ENCODE data around the gene MIPEP. TPM values are rescaled to one million over a fixed set of nuclear protein-coding genes. Genes with fewer than 3 reads are reported as not detected.
"Not testable (repeated sequence)": the region's sequence is repeated elsewhere in the genome, so short reads cannot be mapped to it uniquely, and the experiment has no call there.

Gene MIPEP
- total RNA-seq, 1 donor from 2014 or later, result 12.0 TPM

GRCh38 chr13:23751195-23751594 lies 138.0 kb downstream of the MIPEP start:
- ATAC-seq (no peak), DNase-seq (ENCODE audit: low spot score) (no peak)

GRCh38 chr13:23750383-23751121 lies 138.6 kb downstream of the MIPEP start:
- ATAC-seq (no peak), DNase-seq (ENCODE audit: low spot score) (no peak)

GRCh38 chr13:23749288-23749873 lies 139.8 kb downstream of the MIPEP start:
- DNase-seq (ENCODE audit: low spot score) (no peak), ATAC-seq (no peak)

- no peak for ATAC-seq
- DNase-seq (ENCODE audit: low spot score), result no peak
Measured at GRCh38 chr13:23748109-23748990, 140.8 kb downstream of the MIPEP start.

- DNase-seq (ENCODE audit: low spot score); ATAC-seq: not testable (repeated sequence)
Measured at GRCh38 chr13:23746141-23746540, 143.1 kb downstream of the MIPEP start.

GRCh38 chr13:23744315-23744714 lies 144.9 kb downstream of the MIPEP start:
- no peak for DNase-seq (ENCODE audit: low spot score)
- no peak for ATAC-seq

- no peak for DNase-seq (ENCODE audit: low spot score)
- ATAC-seq, result no peak
Measured at GRCh38 chr13:23743278-23744076, 145.7 kb downstream of the MIPEP start.

GRCh38 chr13:23741879-23742510 lies 147.2 kb downstream of the MIPEP start:
- DNase-seq (ENCODE audit: low spot score) (no peak), ATAC-seq (no peak)

- DNase-seq (ENCODE audit: low spot score) (no peak), ATAC-seq (no peak)
Measured at GRCh38 chr13:23740002-23740401, 149.2 kb downstream of the MIPEP start.

- no peak for DNase-seq (ENCODE audit: low spot score)
- no peak for ATAC-seq
Measured at GRCh38 chr13:23739596-23739995, 149.6 kb downstream of the MIPEP start.

- DNase-seq (ENCODE audit: low spot score), result no peak
Measured at GRCh38 chr13:23736541-23736940, 152.7 kb downstream of the MIPEP start.

GRCh38 chr13:23735329-23735728 lies 153.9 kb downstream of the MIPEP start:
- no peak for DNase-seq (ENCODE audit: low spot score)
- ATAC-seq, result no peak

More at GRCh38 chr13:23736541-23736940, 152.7 kb downstream of the MIPEP start:
- no peak for ATAC-seq

GRCh38 chr13:23731709-23732108 lies 157.5 kb downstream of the MIPEP start:
- ATAC-seq (no peak), DNase-seq (ENCODE audit: low spot score) (no peak)

GRCh38 chr13:23730251-23730650 lies 158.9 kb downstream of the MIPEP start:
- no peak for DNase-seq (ENCODE audit: low spot score)
- ATAC-seq, result no peak

- DNase-seq (ENCODE audit: low spot score) (no peak), ATAC-seq (no peak)
Measured at GRCh38 chr13:23729531-23729930, 159.7 kb downstream of the MIPEP start.

GRCh38 chr13:23728807-23729206 lies 160.4 kb downstream of the MIPEP start:
- DNase-seq (ENCODE audit: low spot score) (no peak), ATAC-seq (no peak)

- no peak for ATAC-seq
- DNase-seq (ENCODE audit: low spot score), result no peak
Measured at GRCh38 chr13:23725922-23726321, 163.3 kb downstream of the MIPEP start.

- no peak for ATAC-seq
- no peak for DNase-seq (ENCODE audit: low spot score)
Measured at GRCh38 chr13:23724196-23724970, 164.8 kb downstream of the MIPEP start.

GRCh38 chr13:23723471-23723870 lies 165.7 kb downstream of the MIPEP start:
- DNase-seq (ENCODE audit: low spot score), result no peak

More at GRCh38 chr13:23723471-23723870, 165.7 kb downstream of the MIPEP start:
- ATAC-seq, result no peak

All from left lobe of liver (tissue), 2 donors.